Measurements from ENCODE around the gene FAM241A. TPM values are rescaled to one million over a fixed set of nuclear protein-coding genes. Genes with fewer than 3 reads are reported as not detected.

Gene FAM241A
- total RNA-seq, 2 donors from 2014 or later = 0.13 to 0.18 TPM

- Mint-ChIP-seq H3K36me3 (ENCODE audit: low read depth) (no peaks in the 10 kb centered on the region), H3K9me3 (peaks cover 2% of the 10 kb centered on the region), H3K4me1 (peaks cover 13% of the 10 kb centered on the region), H3K27ac (no peak overlapping the region), H3K27me3 (ENCODE audit: insufficient read depth) (peaks cover 36% of the 10 kb centered on the region), H3K4me3 (no peak overlapping the region)
- H3K9ac ChIP-seq (ENCODE audit: extremely low read depth, low read length, poor library complexity, severe bottlenecking) = no peak overlapping the region
- H3K36me3 ChIP-seq (ENCODE audit: control insufficient read depth, insufficient read depth, low read length) = no peaks in the 10 kb centered on the region
- H3K4me1 ChIP-seq (ENCODE audit: control insufficient read depth, insufficient read depth, low read length) = no peaks in the 10 kb centered on the region
- no peak for TF ChIP-seq CTCF (conservative IDR thresholded peaks at IDR 0.05)
- peaks cover 24% of the 10 kb centered on the region for H3K27me3 ChIP-seq (ENCODE audit: control insufficient read depth, insufficient read depth, low read length, poor library complexity, severe bottlenecking)
- H3K4me3 ChIP-seq (ENCODE audit: low read length) = no peak overlapping the region
- no peaks in the 10 kb centered on the region for H3K9me3 ChIP-seq (ENCODE audit: control insufficient read depth, low read length)
- no peak overlapping the region for H3K27ac ChIP-seq (ENCODE audit: low read depth, low read length)
- 93% methylated on average over 3 of the region's 3 CpGs; no CpG with 5 or more reads in 1 of the 2 experiments for WGBS, 2 experiments (ENCODE audit: insufficient coverage in 1 of 2, insufficient read length in 1 of 2)
- DNase-seq = no peak
These were observed 25.9 kb upstream of the FAM241A start for GRCh38 chr4:112119353-112119783.

GRCh38 chr4:112120021-112120420, 25.2 kb upstream of the FAM241A start:
- Histone ChIP-seq H3K27me3 (ENCODE audit: control insufficient read depth, insufficient read depth, low read length, poor library complexity, severe bottlenecking) (peaks cover 24% of the 10 kb centered on the region), H3K9me3 (ENCODE audit: control insufficient read depth, low read length) (no peaks in the 10 kb centered on the region), H3K36me3 (ENCODE audit: control insufficient read depth, insufficient read depth, low read length) (no peaks in the 10 kb centered on the region), H3K9ac (ENCODE audit: extremely low read depth, low read length, poor library complexity, severe bottlenecking) (no peak overlapping the region), H3K4me1 (ENCODE audit: control insufficient read depth, insufficient read depth, low read length) (no peaks in the 10 kb centered on the region), H3K4me3 (ENCODE audit: low read length) (no peak overlapping the region), H3K27ac (ENCODE audit: low read depth, low read length) (no peak overlapping the region)
- peaks cover 2% of the 10 kb centered on the region for H3K9me3 Mint-ChIP-seq
- H3K27me3 Mint-ChIP-seq (ENCODE audit: insufficient read depth) = peaks cover 42% of the 10 kb centered on the region
- TF ChIP-seq CTCF (conservative IDR thresholded peaks at IDR 0.05) = no peak
- 80 to 95% methylated on average over 1 to 2 of the region's 2 CpGs for WGBS, 2 experiments (ENCODE audit: insufficient coverage in 1 of 2, insufficient read length in 1 of 2)
- H3K27ac Mint-ChIP-seq = no peak overlapping the region
- H3K36me3 Mint-ChIP-seq (ENCODE audit: low read depth) = no peaks in the 10 kb centered on the region
- H3K4me3 Mint-ChIP-seq = no peak overlapping the region
- DNase-seq = no peak
- H3K4me1 Mint-ChIP-seq = peaks cover 13% of the 10 kb centered on the region

GRCh38 chr4:112125416-112125815, 19.8 kb upstream of the FAM241A start:
- Mint-ChIP-seq H3K27ac (no peak overlapping the region), H3K9me3 (no peaks in the 10 kb centered on the region), H3K27me3 (ENCODE audit: insufficient read depth) (peaks cover 49% of the 10 kb centered on the region), H3K4me1 (peaks cover 26% of the 10 kb centered on the region), H3K36me3 (ENCODE audit: low read depth) (no peaks in the 10 kb centered on the region), H3K4me3 (no peak overlapping the region)
- Histone ChIP-seq H3K9ac (ENCODE audit: extremely low read depth, low read length, poor library complexity, severe bottlenecking) (no peak overlapping the region), H3K27ac (ENCODE audit: low read depth, low read length) (no peak overlapping the region), H3K4me1 (ENCODE audit: control insufficient read depth, insufficient read depth, low read length) (no peaks in the 10 kb centered on the region), H3K4me3 (ENCODE audit: low read length) (no peak overlapping the region), H3K36me3 (ENCODE audit: control insufficient read depth, insufficient read depth, low read length) (no peaks in the 10 kb centered on the region), H3K9me3 (ENCODE audit: control insufficient read depth, low read length) (no peaks in the 10 kb centered on the region), H3K27me3 (ENCODE audit: control insufficient read depth, insufficient read depth, low read length, poor library complexity, severe bottlenecking) (peaks cover 34% of the 10 kb centered on the region)
- DNase-seq = no peak
- WGBS, 2 experiments (ENCODE audit: insufficient coverage in 1 of 2, insufficient read length in 1 of 2) = 86% methylated on average over 2 of the region's 3 CpGs; no CpG with 5 or more reads in 1 of the 2 experiments
- TF ChIP-seq CTCF (conservative IDR thresholded peaks at IDR 0.05) = no peak

Measured in endodermal cell (in vitro differentiated cells).